GM12873 (cell line): ENCODE data around the gene USP10.

ENCODE experiments used
- CTCF ChIP-seq: IDR thresholded peaks from 2 replicates; pipeline ENCODE4 v1.5.1; 2012; ENCODE audit warnings: low read depth, mild to moderate bottlenecking, moderate library complexity, low read length, control low read depth; ENCODE audit not compliant: insufficient read depth; ENCODE audit errors: missing control alignments

Gene USP10

GRCh38 chr16:84820771-84821170 lies 121.0 kb downstream of the USP10 start:
- TF ChIP-seq CTCF = no peak

DNA sequence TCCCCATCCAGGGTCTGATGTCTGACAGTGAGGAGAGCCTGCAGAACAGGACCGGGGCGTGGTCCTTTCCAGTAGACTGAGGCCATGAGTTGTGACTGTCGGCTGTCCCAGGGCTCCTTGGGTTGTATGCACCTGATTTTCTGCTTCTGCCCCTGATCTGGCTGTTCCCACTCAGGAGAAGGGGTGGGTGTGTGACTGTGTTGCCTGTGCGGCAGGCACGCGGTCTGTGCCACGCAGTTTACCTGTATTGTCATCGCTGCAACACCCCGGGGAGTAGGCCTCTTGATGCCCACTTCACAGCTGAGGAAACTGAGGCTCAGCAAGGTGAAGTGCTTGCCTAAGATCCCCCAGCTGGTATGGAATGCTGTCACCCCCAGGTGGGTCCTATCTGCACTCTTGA lies 121.4 kb downstream of the USP10 start:
- no peak for TF ChIP-seq CTCF

GRCh38 chr16:84821728-84822689 lies 122.2 kb downstream of the USP10 start:
- TF ChIP-seq CTCF = no peak

DNA sequence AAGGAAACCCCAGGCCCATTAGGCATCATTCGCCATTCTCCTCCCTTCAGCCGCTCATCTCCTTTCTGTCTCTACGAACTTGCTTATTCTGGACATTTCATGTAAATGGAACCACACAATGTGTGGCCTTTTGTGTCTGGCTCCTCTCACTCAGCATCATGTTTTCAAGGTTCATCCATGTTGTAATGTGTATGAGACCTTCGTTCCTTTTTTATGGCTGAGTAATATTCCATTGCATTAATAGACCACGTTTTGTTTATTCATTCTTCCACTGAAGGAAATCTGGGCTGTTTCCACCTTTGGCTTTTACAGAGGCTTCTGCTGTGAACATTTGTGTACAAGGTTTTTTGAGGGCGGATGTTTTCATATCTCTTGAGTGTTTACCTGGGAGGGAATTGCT lies 123.2 kb downstream of the USP10 start:
- no peak for TF ChIP-seq CTCF

GRCh38 chr16:84823484-84823883 lies 123.7 kb downstream of the USP10 start:
- TF ChIP-seq CTCF = no peak

GRCh38 chr16:84823926-84824325 lies 124.1 kb downstream of the USP10 start:
- no peak for TF ChIP-seq CTCF

DNA sequence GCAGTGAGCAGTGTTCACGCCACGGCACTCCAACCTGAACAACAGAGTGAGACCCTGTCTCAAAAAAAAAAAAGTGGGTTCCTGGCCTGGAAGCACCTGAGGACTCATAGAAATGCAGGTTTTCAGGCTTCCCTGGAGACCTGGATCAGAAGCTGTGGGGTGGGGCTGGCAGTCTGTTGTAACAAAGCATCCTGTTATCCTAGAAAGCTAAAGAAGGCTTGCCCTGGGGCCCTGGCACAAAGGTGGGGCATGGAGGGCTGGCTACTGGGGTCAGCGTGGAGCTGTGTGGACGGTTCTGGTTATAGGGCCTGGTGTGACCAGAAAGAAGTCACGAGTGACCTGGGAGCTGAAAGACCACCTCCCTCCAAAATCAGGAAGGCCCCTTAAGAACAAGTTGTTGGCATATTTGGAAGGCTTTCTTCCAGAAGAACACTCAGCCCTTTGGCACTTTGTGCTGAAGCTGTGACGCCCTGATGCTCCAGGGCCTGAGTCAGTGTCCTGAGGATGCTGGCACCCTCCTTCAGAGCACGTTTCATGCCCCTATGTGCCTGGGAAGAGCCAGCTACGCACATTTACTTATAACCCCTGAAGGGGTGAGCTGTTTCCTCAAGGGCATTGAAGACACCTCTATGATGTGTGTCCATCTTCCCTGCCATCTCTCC lies 126.2 kb downstream of the USP10 start:
- TF ChIP-seq CTCF = no peak
